ENCODE measurements around the gene EHMT2. TPM values are rescaled to one million over a fixed set of nuclear protein-coding genes. Genes with fewer than 3 reads are reported as not detected.
A peak's percentile ranks its signal among the peaks of the same experiment; 100 is the strongest.

Gene EHMT2
- polyA plus RNA-seq, 2 of the 4 experiments (the other 2 are of a cell fraction): 15.4 to 32.3 TPM

- TF ChIP-seq PBX3 (IDR thresholded peaks at IDR 0.05) (no peak), MAFK (IDR thresholded peaks at IDR 0.05; ENCODE audit: partially characterized antibody) (no peak), HOXB13 (CRISPR knock-in tag; IDR thresholded peaks at IDR 0.05; ENCODE audit: low read depth) (no peak), RFX5 (IDR thresholded peaks at IDR 0.05) (no peak), JUNB (IDR thresholded peaks at IDR 0.05) (no peak), REST (IDR thresholded peaks at IDR 0.05) (no peak)
Measured at GRCh38 chr6:31920811-31921210, 23.3 kb upstream of the EHMT2 start (continued).

- ATAC-seq (no peak), DNase-seq (ENCODE audit: low read depth in 1 of 2, low spot score in 1 of 2) (no peak), FAIRE-seq (no peak)
- peak overlapping the region in 1 of 2 experiments; percentile 61; a peak in 3 of 6 replicates for H3K27ac ChIP-seq
- H3K9me3 ChIP-seq: no peaks in the 10 kb centered on the region
- CTCF ChIA-PET: no interaction called here
- WGBS (ENCODE audit: missing lambda C conversion rate): 82% methylated on average over 6 of the region's 6 CpGs
- POLR2A ChIA-PET: interaction anchor here (0.8 kb wide), 1 partner anchor 18 kb away, joined by 3 read pairs; the partner anchor contains the start of gene ZBTB12
- H3K4me2 ChIP-seq: no peak overlapping the region
- peaks cover 14% of the 10 kb centered on the region for H3K4me1 ChIP-seq
- TF ChIP-seq POLR2A (IDR thresholded peaks at IDR 0.05; ENCODE audit: low read length): no peak
- TF ChIP-seq MAFK (IDR thresholded peaks at IDR 0.05; ENCODE audit: partially characterized antibody): no peak
- no peak for TF ChIP-seq ELK1 (IDR thresholded peaks at IDR 0.05; ENCODE audit: low read depth, low read length)
- no peak for TF ChIP-seq CHD2 (IDR thresholded peaks at IDR 0.05; ENCODE audit: low read length, partially characterized antibody)
- TF ChIP-seq TFCP2L1 (CRISPR knock-in tag; IDR thresholded peaks at IDR 0.05): no peak
- no peak for TF ChIP-seq CHD4 (IDR thresholded peaks at IDR 0.05; ENCODE audit: borderline replicate concordance)
- no peak for TF ChIP-seq FOXS1 (CRISPR knock-in tag; IDR thresholded peaks at IDR 0.05)
- TF ChIP-seq NFE2L2 (conservative IDR thresholded peaks at IDR 0.05; ENCODE audit: low read length): no peak
- TF ChIP-seq PBX3 (IDR thresholded peaks at IDR 0.05): no peak
- no peak for TF ChIP-seq KDM5A (IDR thresholded peaks at IDR 0.05)
- no peak overlapping the region for H3K4me3 ChIP-seq
Measured at GRCh38 chr6:31919624-31920303, 22.3 kb upstream of the EHMT2 start.

- TF ChIP-seq CBX2 (IDR thresholded peaks at IDR 0.05; ENCODE audit: borderline replicate concordance, low read depth) (no peak), PBX3 (IDR thresholded peaks at IDR 0.05) (no peak), EP300 (IDR thresholded peaks at IDR 0.05) (no peak), USF2 (IDR thresholded peaks at IDR 0.05) (no peak), JUN (IDR thresholded peaks at IDR 0.05) (no peak), HMGXB4 (CRISPR knock-in tag; IDR thresholded peaks at IDR 0.05; ENCODE audit: borderline replicate concordance) (no peak), NFE2L2 (conservative IDR thresholded peaks at IDR 0.05; ENCODE audit: low read length) (no peak), RNF2 (IDR thresholded peaks at IDR 0.05; ENCODE audit: borderline replicate concordance, low read depth) (no peak)
- no peak for FAIRE-seq
- CTCF ChIA-PET: interaction anchor here (0.6 to 2.1 kb wide), 3 partner anchors 34 to 205 kb away, joined by 3 to 6 read pairs (median 5); partner anchors contain the start of gene SLC44A4
- Histone ChIP-seq H3K4me2 (no peak overlapping the region), H3K27ac (no peak overlapping the region), H3K4me3 (no peak overlapping the region), H3K9me3 (no peaks in the 10 kb centered on the region), H3K4me1 (peaks cover 14% of the 10 kb centered on the region)
- POLR2A ChIA-PET: no interaction called here
- ATAC-seq: no peak
- WGBS (ENCODE audit: missing lambda C conversion rate): 72% methylated on average over 8 of the region's 8 CpGs
- DNase-seq (ENCODE audit: low read depth in 1 of 2, low spot score in 1 of 2): no peak
Measured at GRCh38 chr6:31918069-31918720, 20.7 kb upstream of the EHMT2 start.

All from A549 (cell line).